Stomach (tissue), 9 donors: Measurements from ENCODE around the gene EPO. TPM values are rescaled to one million over a fixed set of nuclear protein-coding genes. Genes with fewer than 3 reads are reported as not detected.

Experiments used
- DNase-seq, 2 donors: peaks; one replicate each; pipeline versions ENCODE4 v3.0.0 to v3.0.0-alpha.2; 2013 to 2019
- H3K27ac ChIP-seq, 5 donors: fragments of 200-600 bp in 4 of 5; sonication (generic) in 4 of 5; one replicate each; pipeline ENCODE4 v1.5.1; 2013 to 2019; ENCODE audit warnings: mild to moderate bottlenecking in 1 of 5, moderate library complexity in 1 of 5
- H3K27me3 ChIP-seq, 3 donors: fragments of 200-600 bp; sonication (generic); one replicate each; pipeline ENCODE4 v1.5.1; 2017 to 2019; ENCODE audit warnings: mixed run types in 1 of 3
- H3K36me3 ChIP-seq, 4 donors: fragments of 200-600 bp; sonication (generic); 1 replicate in 3 of 4; 2 replicates in 1 of 4; pipeline ENCODE4 v1.5.1; 2016 to 2019
- H3K4me1 ChIP-seq, 4 donors: fragments of 200-600 bp; sonication (generic); one replicate each; pipeline ENCODE4 v1.5.1; 2016 to 2019
- H3K4me3 ChIP-seq, 4 donors: fragments of 200-600 bp; sonication (generic) in 3 of 4; one replicate each; pipeline ENCODE4 v1.5.1; 2016 to 2019; ENCODE audit warnings: mild to moderate bottlenecking in 1 of 4
- H3K9me3 ChIP-seq, 4 donors: fragments of 200-600 bp; sonication (generic); one replicate each; pipeline ENCODE4 v1.5.1; 2016 to 2019
- CTCF ChIP-seq, 7 experiments: fragments of 450-650 bp in 4 of 7; fragments of 200-600 bp in 3 of 7; sonication (generic) in 3 of 7; IDR thresholded peaks; one replicate each; pipeline ENCODE4 v1.5.1; 2016 to 2019; ENCODE audit warnings: antibody characterized with exemption in 7 of 7, control low read depth in 2 of 7, mild to moderate bottlenecking in 1 of 7
- EP300 ChIP-seq: sonication (generic); formaldehyde crosslinking; IDR thresholded peaks from one replicate; pipeline ENCODE4 v1.6.1; 2017; ENCODE audit warnings: antibody characterized with exemption
- POLR2A ChIP-seq, 4 donors: fragments of 450-650 bp; IDR thresholded peaks; one replicate each; pipeline ENCODE4 v1.6.1; 2016; ENCODE audit warnings: antibody characterized with exemption in 4 of 4, control low read depth in 2 of 4, mild to moderate bottlenecking in 1 of 4, moderate library complexity in 1 of 4
- POLR2AphosphoS5 ChIP-seq, 3 donors: sonication (generic); formaldehyde crosslinking; IDR thresholded peaks; one replicate each; pipeline ENCODE4 v1.6.1; 2016; ENCODE audit warnings: antibody characterized with exemption in 3 of 3
- WGBS, 5 donors: extraction: QIAGEN DNeasy Blood & Tissue Kit in 3 of 5; methylation state at CpG; one replicate each; pipeline versions ENCODE4 v1.1.5 to v1.1.7; 2013 to 2018; 5-methylcytosine and 5-hydroxymethylcytosine counted together
- intact Hi-C: fragments of 100-400 bp; cut with DNase I; formaldehyde crosslinking; loops from one replicate; pipeline ENCODE4 v1.15.1; 2023; ENCODE audit warnings: low total_unique reads
- polyA plus RNA-seq, 3 donors: library from polyadenylated mRNA; stranded (reverse); fragments of 200-250 nt; gene quantifications; one replicate each; pipeline ENCODE4 v1.2.3, GENCODE V29; 2013
- total RNA-seq, 5 donors: library from RNA; depleted of rRNA; stranded (reverse); fragments of >200 nt; gene quantifications; one replicate each; pipeline versions ENCODE4 v1.1.0 to v1.2.3, GENCODE V29; 2014 to 2016
- donor health status: healthy with polysubstance abuse.
- donor health status: Bipolar disorder and iron deficiency.
- donor health status: healthy.

The EPO gene
- total and polyA plus RNA-seq, 8 donors: not detected

- Histone ChIP-seq H3K27ac (no peak overlapping the region), H3K9me3 (no peaks in the 10 kb centered on the region), H3K4me1 (peaks cover 0 to 4% (median 3%) of the 10 kb centered on the region in 4 donors), H3K4me3 (no peak overlapping the region), H3K27me3 (no peaks in the 10 kb centered on the region), H3K36me3 (no peaks in the 10 kb centered on the region)
- no peak for TF ChIP-seq POLR2A (IDR thresholded peaks at IDR 0.05)
- TF ChIP-seq EP300: no peak
- no peak for TF ChIP-seq CTCF (IDR thresholded peaks at IDR 0.05)
- no peak for TF ChIP-seq POLR2AphosphoS5 (IDR thresholded peaks at IDR 0.05)
- no peak for DNase-seq
- 20 to 34% (median 21%) methylated on average over 1 to 3 of the region's 3 CpGs; no CpG with 5 or more reads in 2 of the 5 donors for WGBS, 5 donors
- intact Hi-C loops: no loop called here
Measured at GRCh38 chr7:100730136-100730800, 10.0 kb downstream of the EPO start.

- no peak overlapping the region for H3K27ac ChIP-seq
- WGBS, 5 donors: 78 to 79% (median 79%) methylated on average over 10 to 11 of the region's 11 CpGs; no CpG with 5 or more reads in 2 of the 5 donors
- H3K4me3 ChIP-seq: no peak overlapping the region
- H3K4me1 ChIP-seq: no peaks in the 10 kb centered on the region
- H3K36me3 ChIP-seq: no peaks in the 10 kb centered on the region
- intact Hi-C loops: no loop called here
- no peaks in the 10 kb centered on the region for H3K9me3 ChIP-seq
- TF ChIP-seq POLR2A (IDR thresholded peaks at IDR 0.05): no peak
- TF ChIP-seq EP300: no peak
- TF ChIP-seq CTCF (IDR thresholded peaks at IDR 0.05): no peak
- TF ChIP-seq POLR2AphosphoS5 (IDR thresholded peaks at IDR 0.05): no peak
- no peak for DNase-seq
- no peaks in the 10 kb centered on the region for H3K27me3 ChIP-seq
Measured at GRCh38 chr7:100731937-100732636, 11.8 kb downstream of the EPO start.

DNA sequence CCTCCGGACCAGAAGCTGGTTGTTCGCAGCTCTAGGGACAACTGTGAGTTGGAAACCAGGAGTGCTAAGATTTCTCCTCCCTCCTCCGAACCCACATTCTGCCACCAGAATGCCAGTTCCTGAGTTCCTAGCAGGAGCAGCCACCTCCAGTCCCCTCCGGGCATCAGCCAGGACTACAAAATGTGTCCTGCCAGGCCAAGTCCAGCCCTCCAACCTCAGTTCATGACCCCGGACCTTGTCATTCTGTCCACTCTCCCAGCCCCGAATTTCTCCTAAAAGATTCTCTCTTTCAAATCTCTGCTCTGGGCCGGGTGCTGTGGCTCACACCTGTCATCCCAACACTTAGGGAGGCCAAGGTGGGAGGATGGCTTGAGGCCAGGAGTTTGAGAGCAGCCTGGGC lies 15.5 kb downstream of the EPO start:
- H3K4me3 ChIP-seq: no peak overlapping the region
- WGBS, 5 donors: 78 to 82% (median 81%) methylated on average over 6 to 7 of the region's 7 CpGs; no CpG with 5 or more reads in 2 of the 5 donors
- intact Hi-C loops: no loop called here
- no peak for TF ChIP-seq POLR2A (IDR thresholded peaks at IDR 0.05)
- no peak for TF ChIP-seq CTCF (IDR thresholded peaks at IDR 0.05)
- no peak for TF ChIP-seq POLR2AphosphoS5 (IDR thresholded peaks at IDR 0.05)
- TF ChIP-seq EP300: no peak
- no peak overlapping the region for H3K27ac ChIP-seq
- no peaks in the 10 kb centered on the region for H3K36me3 ChIP-seq
- H3K4me1 ChIP-seq: no peaks in the 10 kb centered on the region
- H3K27me3 ChIP-seq: no peaks in the 10 kb centered on the region
- H3K9me3 ChIP-seq: no peaks in the 10 kb centered on the region
- DNase-seq: no peak

- Histone ChIP-seq H3K4me3 (no peak overlapping the region), H3K27ac (no peak overlapping the region), H3K9me3 (no peaks in the 10 kb centered on the region), H3K36me3 (no peaks in the 10 kb centered on the region), H3K27me3 (no peaks in the 10 kb centered on the region), H3K4me1 (no peaks in the 10 kb centered on the region)
- TF ChIP-seq POLR2A (IDR thresholded peaks at IDR 0.05) (no peak), EP300 (no peak), CTCF (IDR thresholded peaks at IDR 0.05) (no peak), POLR2AphosphoS5 (IDR thresholded peaks at IDR 0.05) (no peak)
- no peak for DNase-seq
- intact Hi-C loops: no loop called here
- WGBS, 5 donors: 66 to 73% (median 70%) methylated on average over 6 to 13 of the region's 13 CpGs; no CpG with 5 or more reads in 2 of the 5 donors
Measured at GRCh38 chr7:100736671-100737070, 16.4 kb downstream of the EPO start.
